Right renal pelvis (tissue), 4 donors: ENCODE results near the gene CD300H. TPM values are rescaled to one million over a fixed set of nuclear protein-coding genes. Genes with fewer than 3 reads are reported as not detected.

Source experiments
- DNase-seq, 4 donors: peaks; one replicate each; pipeline ENCODE4 v3.0.0-alpha.2; 2013; ENCODE audit warnings: low read depth in 4 of 4, low spot score in 3 of 4, missing footprints in 1 of 4
- polyA plus RNA-seq, 4 donors: library from polyadenylated mRNA; unstranded; fragments of 120-200 nt; gene quantifications; one replicate each; pipeline ENCODE4 v1.2.1, GENCODE V29; 2013; ENCODE audit not compliant: insufficient read length in 4 of 4

Gene CD300H
- polyA plus RNA-seq, 4 donors, result 0.23 TPM; not detected in 3

GRCh38 chr17:74554909-74555308 lies 12.4 kb downstream of the CD300H start:
- no peak for DNase-seq

- DNase-seq, result no peak
Observed at GRCh38 chr17:74552037-74552436, 15.3 kb downstream of the CD300H start.

- DNase-seq, result no peak
Observed at GRCh38 chr17:74550602-74551001, 16.7 kb downstream of the CD300H start.

GRCh38 chr17:74549343-74549742 lies 18.0 kb downstream of the CD300H start:
- no peak for DNase-seq

GRCh38 chr17:74547736-74548135 lies 19.6 kb downstream of the CD300H start:
- no peak for DNase-seq

- DNase-seq, result no peak
Observed at GRCh38 chr17:74547264-74547663, 20.0 kb downstream of the CD300H start.

- DNase-seq, result no peak
Observed at GRCh38 chr17:74546586-74546985, 20.7 kb downstream of the CD300H start.

GRCh38 chr17:74545843-74546230 lies 21.5 kb downstream of the CD300H start, which contains the start of gene CD300C:
Gene CD300C, minus strand, starts transcription at chr17:74546115. Its CDS starts 333 bp downstream, at chr17:74545782.
- DNase-seq, result no peak

GRCh38 chr17:74544991-74545842 lies 22.1 kb downstream of the CD300H start:
- no peak for DNase-seq

- no peak for DNase-seq
Observed at GRCh38 chr17:74543891-74544760, 23.2 kb downstream of the CD300H start.

GRCh38 chr17:74543406-74543805 lies 23.9 kb downstream of the CD300H start:
- no peak for DNase-seq

- DNase-seq, result no peak
Observed at GRCh38 chr17:74542727-74543383, 24.5 kb downstream of the CD300H start.

GRCh38 chr17:74542166-74542565 lies 25.1 kb downstream of the CD300H start:
- DNase-seq, result no peak

- no peak for DNase-seq
Observed at GRCh38 chr17:74541176-74542111, 25.9 kb downstream of the CD300H start.

GRCh38 chr17:74539281-74539820 lies 28.0 kb downstream of the CD300H start:
- DNase-seq, result no peak

- no peak for DNase-seq
Observed at GRCh38 chr17:74536890-74537289, 30.4 kb downstream of the CD300H start.

GRCh38 chr17:74532115-74532514 lies 35.2 kb downstream of the CD300H start:
- DNase-seq, result no peak

- no peak for DNase-seq
Observed at GRCh38 chr17:74531231-74531761, 36.0 kb downstream of the CD300H start, which contains the start of gene CD300LB. Gene CD300LB, minus strand, starts transcription at chr17:74531475. Its CDS starts 125 bp downstream, at chr17:74531350.

GRCh38 chr17:74530831-74531150 lies 36.5 kb downstream of the CD300H start:
- no peak for DNase-seq
